HEK293 (cell line): ENCODE results near the gene SLC9A2.

Experiments
- CTCF ChIA-PET: fragments of 350-600 bp; formaldehyde crosslinking; extraction: SDS; loops from one replicate; lab custom pipeline; 2021; ENCODE audit warnings: antibody characterized with exemption; lab: Yijun Ruan, JAX
- POLR2A ChIA-PET: fragments of 300-600 bp; formaldehyde crosslinking; extraction: SDS; loops from one replicate; lab custom pipeline; 2020; ENCODE audit warnings: antibody characterized with exemption, inconsistent platforms; lab: Yijun Ruan, JAX
- H3K27ac ChIP-seq: fragments of 200-500 bp; sonication (Bioruptor generic); 2 replicates; pipeline ENCODE4 v1.5.1; 2014; ENCODE audit warnings: low read depth, low read length, control low read depth, inconsistent platforms; ENCODE audit errors: extremely low read depth
- H3K36me3 ChIP-seq, 2 experiments: fragments of 200-500 bp in 1 of 2; sonication (Bioruptor generic) in 1 of 2; 1 replicate in 1 of 2; 2 replicates in 1 of 2; pipeline ENCODE4 v1.5.1; 2014 to 2017; ENCODE audit warnings: inconsistent platforms in 2 of 2, low read length in 2 of 2; ENCODE audit not compliant: control insufficient read depth in 2 of 2, insufficient read depth in 1 of 2
- H3K4me1 ChIP-seq: fragments of 200-500 bp; sonication (Bioruptor generic); 2 replicates; pipeline ENCODE4 v1.5.1; 2014; ENCODE audit warnings: mild to moderate bottlenecking, low read length, inconsistent platforms; ENCODE audit not compliant: control insufficient read depth, insufficient read depth
- H3K4me3 ChIP-seq: 2 replicates; pipeline ENCODE4 v1.5.1; 2011; ENCODE audit warnings: low read depth, mild to moderate bottlenecking, control low read depth, low read length, moderate library complexity
- H3K9me3 ChIP-seq: fragments of 200-500 bp; sonication (Bioruptor generic); 2 replicates; pipeline ENCODE4 v1.5.1; 2014; ENCODE audit warnings: low read depth, low read length, inconsistent platforms; ENCODE audit not compliant: control insufficient read depth, insufficient read depth
- EGR2 ChIP-seq: fragments of 450-650 bp; formaldehyde crosslinking; IDR thresholded peaks from 2 replicates; pipeline ENCODE4 v1.5.1; 2016; ENCODE audit warnings: low read depth, missing biosample characterization, missing genetic modification characterization
- GLIS1 ChIP-seq: fragments of 450-650 bp; formaldehyde crosslinking; IDR thresholded peaks from 2 replicates; pipeline ENCODE4 v1.5.1; 2016; ENCODE audit warnings: missing biosample characterization, missing genetic modification characterization
- GLIS2 ChIP-seq: fragments of 450-650 bp; formaldehyde crosslinking; IDR thresholded peaks from 2 replicates; pipeline ENCODE4 v1.5.1; 2016; ENCODE audit warnings: missing biosample characterization, missing genetic modification characterization
- KLF10 ChIP-seq: fragments of 450-650 bp; IDR thresholded peaks from 2 replicates; pipeline ENCODE4 v1.5.1; 2018; ENCODE audit warnings: missing biosample characterization, mild to moderate bottlenecking, missing genetic modification characterization
- KLF16 ChIP-seq: fragments of 450-650 bp; formaldehyde crosslinking; IDR thresholded peaks from 2 replicates; pipeline ENCODE4 v1.5.1; 2017; ENCODE audit warnings: missing biosample characterization, missing genetic modification characterization
- PRDM1 ChIP-seq: fragments of 450-650 bp; formaldehyde crosslinking; IDR thresholded peaks from 2 replicates; pipeline ENCODE4; 2016; ENCODE audit warnings: missing biosample characterization, missing genetic modification characterization
- SP2 ChIP-seq: fragments of 450-650 bp; formaldehyde crosslinking; IDR thresholded peaks from 2 replicates; pipeline ENCODE4 v1.5.1; 2016; ENCODE audit warnings: missing biosample characterization, missing genetic modification characterization
- SP7 ChIP-seq: fragments of 450-650 bp; formaldehyde crosslinking; IDR thresholded peaks from 2 replicates; pipeline ENCODE4 v1.5.1; 2016; ENCODE audit warnings: missing biosample characterization, missing genetic modification characterization
- TRIM28 ChIP-seq: IDR thresholded peaks from 2 replicates; pipeline ENCODE4 v1.6.1; 2011; ENCODE audit warnings: low read length, control low read depth, borderline replicate concordance
- YY1 ChIP-seq: fragments of 450-650 bp; formaldehyde crosslinking; IDR thresholded peaks from 2 replicates; pipeline ENCODE4 v1.5.1; 2018; ENCODE audit warnings: missing biosample characterization, missing genetic modification characterization
- ZFHX2 ChIP-seq: fragments of 450-650 bp; formaldehyde crosslinking; conservative IDR thresholded peaks from 2 replicates; pipeline ENCODE4 v1.5.1; 2016; ENCODE audit warnings: missing biosample characterization, missing genetic modification characterization
- ZIC2 ChIP-seq: fragments of 450-650 bp; formaldehyde crosslinking; IDR thresholded peaks from 2 replicates; pipeline ENCODE4 v1.5.1; 2016; ENCODE audit warnings: missing biosample characterization, missing genetic modification characterization
- ZNF335 ChIP-seq: fragments of 450-650 bp; formaldehyde crosslinking; conservative IDR thresholded peaks from 2 replicates; pipeline ENCODE4 v1.5.1; 2016; ENCODE audit warnings: missing biosample characterization, missing genetic modification characterization
- ZNF423 ChIP-seq: fragments of 450-650 bp; formaldehyde crosslinking; IDR thresholded peaks from 2 replicates; pipeline ENCODE4 v1.5.1; 2016; ENCODE audit warnings: missing biosample characterization, missing genetic modification characterization
- ZNF530 ChIP-seq: fragments of 450-650 bp; formaldehyde crosslinking; IDR thresholded peaks from 2 replicates; pipeline ENCODE4 v1.5.1; 2016; ENCODE audit warnings: low read depth, missing biosample characterization, missing genetic modification characterization
- ZNF600 ChIP-seq: fragments of 450-650 bp; formaldehyde crosslinking; IDR thresholded peaks from 2 replicates; pipeline ENCODE4 v1.5.1; 2016; ENCODE audit warnings: missing biosample characterization, missing genetic modification characterization
- ZNF76 ChIP-seq: fragments of 450-650 bp; formaldehyde crosslinking; IDR thresholded peaks from 2 replicates; pipeline ENCODE4; 2016; ENCODE audit warnings: low read depth, missing biosample characterization, missing genetic modification characterization, borderline replicate concordance
- TF ChIP-seq, protein P1 (sequence below): fragments of 450-650 bp; IDR thresholded peaks from 2 replicates; pipeline ENCODE4 v1.5.1; 2018; ENCODE audit warnings: missing biosample characterization, mild to moderate bottlenecking, missing genetic modification characterization
- TF ChIP-seq, protein P2 (sequence below): fragments of 450-650 bp; formaldehyde crosslinking; IDR thresholded peaks from 2 replicates; pipeline ENCODE4 v1.5.1; 2017; ENCODE audit warnings: missing biosample characterization, missing genetic modification characterization
- TF ChIP-seq, protein P3 (sequence below): fragments of 450-650 bp; formaldehyde crosslinking; IDR thresholded peaks from 2 replicates; pipeline ENCODE4 v1.5.1; 2016; ENCODE audit warnings: missing biosample characterization, missing genetic modification characterization
- TF ChIP-seq, protein P4 (sequence below): fragments of 450-650 bp; formaldehyde crosslinking; IDR thresholded peaks from 2 replicates; pipeline ENCODE4 v1.5.1; 2016; ENCODE audit warnings: missing biosample characterization, missing genetic modification characterization, borderline replicate concordance
- TF ChIP-seq, protein P5 (sequence below): fragments of 450-650 bp; formaldehyde crosslinking; optimal IDR thresholded peaks from 2 replicates; pipeline ENCODE3; 2016; ENCODE audit warnings: missing biosample characterization, mild to moderate bottlenecking, missing genetic modification characterization

Gene SLC9A2

DNA sequence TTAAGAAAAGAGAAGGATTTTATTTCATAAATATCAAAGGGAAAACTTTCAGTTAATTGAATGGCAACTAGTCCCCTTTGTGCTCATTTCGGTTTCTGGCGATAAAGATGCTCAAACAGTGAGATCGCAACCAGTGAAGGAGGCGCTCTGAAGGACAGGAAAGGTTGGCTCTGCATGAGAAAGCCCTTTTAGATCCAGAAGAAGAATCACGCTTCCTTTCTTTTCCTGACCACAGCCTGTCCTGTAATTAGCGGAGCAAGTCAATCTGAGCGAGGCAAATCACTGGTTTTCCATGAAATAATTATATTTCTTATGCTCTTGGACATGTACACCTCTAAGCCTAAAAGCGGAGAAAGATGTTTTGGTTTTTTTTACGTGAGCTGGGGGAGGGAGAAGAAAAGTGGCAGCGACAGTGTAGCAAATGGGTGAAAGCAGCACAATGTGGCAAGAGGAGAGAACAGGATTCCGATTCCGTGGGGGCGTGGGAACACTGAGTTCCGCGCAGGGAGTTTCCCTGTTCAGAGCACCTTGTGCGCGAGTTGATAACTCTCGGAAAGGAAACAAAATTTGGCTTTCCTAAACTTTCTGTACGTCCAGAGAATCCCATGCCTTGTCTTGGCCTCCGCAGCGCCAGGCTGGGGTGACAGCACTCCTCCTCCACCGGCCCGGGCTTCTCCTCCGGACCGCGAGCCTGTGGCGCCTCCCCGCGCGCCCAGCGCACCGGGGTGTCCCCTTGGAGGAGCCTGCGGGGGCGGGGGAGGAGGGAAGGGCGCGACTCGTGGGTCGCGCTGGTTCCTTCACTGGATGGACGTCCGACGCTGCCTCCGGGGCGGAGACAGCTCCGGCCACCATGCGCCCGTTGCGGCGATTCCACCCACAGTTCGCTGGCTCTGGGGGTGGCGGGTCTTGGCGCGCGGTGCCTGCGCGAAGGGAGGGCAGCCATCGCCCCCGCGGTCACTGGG lies 620 bp upstream of the SLC9A2 start:
- Histone ChIP-seq H3K4me1 (no peaks in the 10 kb centered on the region), H3K36me3 (no peaks in the 10 kb centered on the region), H3K9me3 (no peaks in the 10 kb centered on the region), H3K4me3 (peak overlapping the region; percentile 54), H3K27ac (peak overlapping the region; percentile 49; the same call in 1 of the 2 replicates)
- CTCF ChIA-PET: interaction anchor here (2.8 to 6.1 kb wide), 2 partner anchors 99 to 146 kb away, joined by 10 to 76 read pairs; partner anchors contain the start of gene SLC9A4
- TF ChIP-seq ZNF530: no peak
- TF ChIP-seq KLF16 (tag by site-specific recombination): no peak
- TF ChIP-seq, protein P1, sequence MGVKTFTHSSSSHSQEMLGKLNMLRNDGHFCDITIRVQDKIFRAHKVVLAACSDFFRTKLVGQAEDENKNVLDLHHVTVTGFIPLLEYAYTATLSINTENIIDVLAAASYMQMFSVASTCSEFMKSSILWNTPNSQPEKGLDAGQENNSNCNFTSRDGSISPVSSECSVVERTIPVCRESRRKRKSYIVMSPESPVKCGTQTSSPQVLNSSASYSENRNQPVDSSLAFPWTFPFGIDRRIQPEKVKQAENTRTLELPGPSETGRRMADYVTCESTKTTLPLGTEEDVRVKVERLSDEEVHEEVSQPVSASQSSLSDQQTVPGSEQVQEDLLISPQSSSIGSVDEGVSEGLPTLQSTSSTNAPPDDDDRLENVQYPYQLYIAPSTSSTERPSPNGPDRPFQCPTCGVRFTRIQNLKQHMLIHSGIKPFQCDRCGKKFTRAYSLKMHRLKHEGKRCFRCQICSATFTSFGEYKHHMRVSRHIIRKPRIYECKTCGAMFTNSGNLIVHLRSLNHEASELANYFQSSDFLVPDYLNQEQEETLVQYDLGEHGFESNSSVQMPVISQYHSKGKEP (tag by site-specific recombination): no peak
- TF ChIP-seq ZFHX2 (tag by site-specific recombination): peak; percentile 76
- no peak for TF ChIP-seq KLF10 (tag by site-specific recombination)
- peak; percentile 29 for TF ChIP-seq SP2 (tag by site-specific recombination)
- peak; percentile 73 for TF ChIP-seq PRDM1 (tag by site-specific recombination)
- TF ChIP-seq YY1 (tag by site-specific recombination): no peak
- TF ChIP-seq, protein P2, sequence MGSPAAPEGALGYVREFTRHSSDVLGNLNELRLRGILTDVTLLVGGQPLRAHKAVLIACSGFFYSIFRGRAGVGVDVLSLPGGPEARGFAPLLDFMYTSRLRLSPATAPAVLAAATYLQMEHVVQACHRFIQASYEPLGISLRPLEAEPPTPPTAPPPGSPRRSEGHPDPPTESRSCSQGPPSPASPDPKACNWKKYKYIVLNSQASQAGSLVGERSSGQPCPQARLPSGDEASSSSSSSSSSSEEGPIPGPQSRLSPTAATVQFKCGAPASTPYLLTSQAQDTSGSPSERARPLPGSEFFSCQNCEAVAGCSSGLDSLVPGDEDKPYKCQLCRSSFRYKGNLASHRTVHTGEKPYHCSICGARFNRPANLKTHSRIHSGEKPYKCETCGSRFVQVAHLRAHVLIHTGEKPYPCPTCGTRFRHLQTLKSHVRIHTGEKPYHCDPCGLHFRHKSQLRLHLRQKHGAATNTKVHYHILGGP: no peak
- peak; percentile 85 for TF ChIP-seq GLIS2 (tag by site-specific recombination)
- TF ChIP-seq TRIM28: no peak
- peak; percentile 61; the same call in 1 of the 2 replicates for TF ChIP-seq EGR2 (tag by site-specific recombination)
- TF ChIP-seq, protein P3, sequence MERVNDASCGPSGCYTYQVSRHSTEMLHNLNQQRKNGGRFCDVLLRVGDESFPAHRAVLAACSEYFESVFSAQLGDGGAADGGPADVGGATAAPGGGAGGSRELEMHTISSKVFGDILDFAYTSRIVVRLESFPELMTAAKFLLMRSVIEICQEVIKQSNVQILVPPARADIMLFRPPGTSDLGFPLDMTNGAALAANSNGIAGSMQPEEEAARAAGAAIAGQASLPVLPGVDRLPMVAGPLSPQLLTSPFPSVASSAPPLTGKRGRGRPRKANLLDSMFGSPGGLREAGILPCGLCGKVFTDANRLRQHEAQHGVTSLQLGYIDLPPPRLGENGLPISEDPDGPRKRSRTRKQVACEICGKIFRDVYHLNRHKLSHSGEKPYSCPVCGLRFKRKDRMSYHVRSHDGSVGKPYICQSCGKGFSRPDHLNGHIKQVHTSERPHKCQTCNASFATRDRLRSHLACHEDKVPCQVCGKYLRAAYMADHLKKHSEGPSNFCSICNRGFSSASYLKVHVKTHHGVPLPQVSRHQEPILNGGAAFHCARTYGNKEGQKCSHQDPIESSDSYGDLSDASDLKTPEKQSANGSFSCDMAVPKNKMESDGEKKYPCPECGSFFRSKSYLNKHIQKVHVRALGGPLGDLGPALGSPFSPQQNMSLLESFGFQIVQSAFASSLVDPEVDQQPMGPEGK (tag by site-specific recombination): peak; percentile 55; the same call in 1 of the 2 replicates
- peak; percentile 49; the same call in 1 of the 2 replicates for TF ChIP-seq ZIC2
- TF ChIP-seq, protein P4, sequence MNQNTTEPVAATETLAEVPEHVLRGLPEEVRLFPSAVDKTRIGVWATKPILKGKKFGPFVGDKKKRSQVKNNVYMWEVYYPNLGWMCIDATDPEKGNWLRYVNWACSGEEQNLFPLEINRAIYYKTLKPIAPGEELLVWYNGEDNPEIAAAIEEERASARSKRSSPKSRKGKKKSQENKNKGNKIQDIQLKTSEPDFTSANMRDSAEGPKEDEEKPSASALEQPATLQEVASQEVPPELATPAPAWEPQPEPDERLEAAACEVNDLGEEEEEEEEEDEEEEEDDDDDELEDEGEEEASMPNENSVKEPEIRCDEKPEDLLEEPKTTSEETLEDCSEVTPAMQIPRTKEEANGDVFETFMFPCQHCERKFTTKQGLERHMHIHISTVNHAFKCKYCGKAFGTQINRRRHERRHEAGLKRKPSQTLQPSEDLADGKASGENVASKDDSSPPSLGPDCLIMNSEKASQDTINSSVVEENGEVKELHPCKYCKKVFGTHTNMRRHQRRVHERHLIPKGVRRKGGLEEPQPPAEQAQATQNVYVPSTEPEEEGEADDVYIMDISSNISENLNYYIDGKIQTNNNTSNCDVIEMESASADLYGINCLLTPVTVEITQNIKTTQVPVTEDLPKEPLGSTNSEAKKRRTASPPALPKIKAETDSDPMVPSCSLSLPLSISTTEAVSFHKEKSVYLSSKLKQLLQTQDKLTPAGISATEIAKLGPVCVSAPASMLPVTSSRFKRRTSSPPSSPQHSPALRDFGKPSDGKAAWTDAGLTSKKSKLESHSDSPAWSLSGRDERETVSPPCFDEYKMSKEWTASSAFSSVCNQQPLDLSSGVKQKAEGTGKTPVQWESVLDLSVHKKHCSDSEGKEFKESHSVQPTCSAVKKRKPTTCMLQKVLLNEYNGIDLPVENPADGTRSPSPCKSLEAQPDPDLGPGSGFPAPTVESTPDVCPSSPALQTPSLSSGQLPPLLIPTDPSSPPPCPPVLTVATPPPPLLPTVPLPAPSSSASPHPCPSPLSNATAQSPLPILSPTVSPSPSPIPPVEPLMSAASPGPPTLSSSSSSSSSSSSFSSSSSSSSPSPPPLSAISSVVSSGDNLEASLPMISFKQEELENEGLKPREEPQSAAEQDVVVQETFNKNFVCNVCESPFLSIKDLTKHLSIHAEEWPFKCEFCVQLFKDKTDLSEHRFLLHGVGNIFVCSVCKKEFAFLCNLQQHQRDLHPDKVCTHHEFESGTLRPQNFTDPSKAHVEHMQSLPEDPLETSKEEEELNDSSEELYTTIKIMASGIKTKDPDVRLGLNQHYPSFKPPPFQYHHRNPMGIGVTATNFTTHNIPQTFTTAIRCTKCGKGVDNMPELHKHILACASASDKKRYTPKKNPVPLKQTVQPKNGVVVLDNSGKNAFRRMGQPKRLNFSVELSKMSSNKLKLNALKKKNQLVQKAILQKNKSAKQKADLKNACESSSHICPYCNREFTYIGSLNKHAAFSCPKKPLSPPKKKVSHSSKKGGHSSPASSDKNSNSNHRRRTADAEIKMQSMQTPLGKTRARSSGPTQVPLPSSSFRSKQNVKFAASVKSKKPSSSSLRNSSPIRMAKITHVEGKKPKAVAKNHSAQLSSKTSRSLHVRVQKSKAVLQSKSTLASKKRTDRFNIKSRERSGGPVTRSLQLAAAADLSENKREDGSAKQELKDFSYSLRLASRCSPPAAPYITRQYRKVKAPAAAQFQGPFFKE (tag by site-specific recombination): no peak
- 0 out of 2 replicates have a peak, but pooled peaks have one; percentile 13 for TF ChIP-seq ZNF600
- TF ChIP-seq, protein P5, sequence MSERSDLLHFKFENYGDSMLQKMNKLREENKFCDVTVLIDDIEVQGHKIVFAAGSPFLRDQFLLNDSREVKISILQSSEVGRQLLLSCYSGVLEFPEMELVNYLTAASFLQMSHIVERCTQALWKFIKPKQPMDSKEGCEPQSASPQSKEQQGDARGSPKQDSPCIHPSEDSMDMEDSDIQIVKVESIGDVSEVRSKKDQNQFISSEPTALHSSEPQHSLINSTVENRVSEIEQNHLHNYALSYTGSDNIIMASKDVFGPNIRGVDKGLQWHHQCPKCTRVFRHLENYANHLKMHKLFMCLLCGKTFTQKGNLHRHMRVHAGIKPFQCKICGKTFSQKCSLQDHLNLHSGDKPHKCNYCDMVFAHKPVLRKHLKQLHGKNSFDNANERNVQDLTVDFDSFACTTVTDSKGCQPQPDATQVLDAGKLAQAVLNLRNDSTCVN (tag by site-specific recombination): peak; percentile 82
- TF ChIP-seq ZNF335 (tag by site-specific recombination): peak; percentile 53; the same call in 1 of the 2 replicates
- TF ChIP-seq ZNF76: no peak
- TF ChIP-seq SP7 (tag by site-specific recombination): no peak
- TF ChIP-seq GLIS1 (tag by site-specific recombination): peak; percentile 49
- peak; percentile 58; the same call in 1 of the 2 replicates for TF ChIP-seq ZNF423 (tag by site-specific recombination)
- POLR2A ChIA-PET: no interaction called here
